BLaER1 treated with 17β-estradiol and CSF1 and Interleukin-3, amounts not matched to agents 10 nM and 100 nM (cell line): Measurements from ENCODE around the gene PAX3.

Experiments
- H3K27ac ChIP-seq, 11 experiments: shearing (Covaris generic); formaldehyde crosslinking; 2 replicates each; pipeline ENCODE4 v1.8.1; 2022
- H3K27me3 ChIP-seq, 11 experiments: shearing (Covaris generic); formaldehyde crosslinking; 2 replicates each; pipeline ENCODE4 v1.8.1; 2022
- H3K36me3 ChIP-seq, 11 experiments: shearing (Covaris generic); formaldehyde crosslinking; 2 replicates each; pipeline ENCODE4 v1.8.1; 2022
- H3K4me1 ChIP-seq, 10 experiments: shearing (Covaris generic); formaldehyde crosslinking; 2 replicates each; pipeline ENCODE4 v1.8.1; 2022
- H3K4me2 ChIP-seq, 11 experiments: shearing (Covaris generic); formaldehyde crosslinking; 2 replicates each; pipeline ENCODE4 v1.8.1; 2022
- H3K4me3 ChIP-seq, 10 experiments: shearing (Covaris generic); formaldehyde crosslinking; 2 replicates each; pipeline ENCODE4 v1.8.1; 2022
- H3K9ac ChIP-seq, 11 experiments: shearing (Covaris generic); formaldehyde crosslinking; 2 replicates each; pipeline ENCODE4 v1.8.1; 2022
- H3K9me3 ChIP-seq, 11 experiments: shearing (Covaris generic); formaldehyde crosslinking; replicated peaks in 1 of 11; 2 replicates each; pipeline ENCODE4 v1.8.1; 2022
- H4K20me1 ChIP-seq, 11 experiments: shearing (Covaris generic); formaldehyde crosslinking; 2 replicates each; pipeline ENCODE4 v1.8.1; 2022
- Cebpa-rat ChIP-seq, 11 experiments: shearing (Covaris generic); IDR thresholded peaks; 2 replicates each; pipeline ENCODE4 v1.8.1; 2022

PAX3 gene

GRCh38 chr2:222306393-222307142, 7.8 kb upstream of the PAX3 start:
- Histone ChIP-seq H4K20me1 (peaks cover 0 to 29% (median 11%) of the 10 kb centered on the region in 11 experiments; a peak in 11 of 22 replicates), H3K27ac (peak overlapping the region in 5 of 11 experiments; percentile 21 to 49 (median 38); a peak in 8 of 22 replicates), H3K36me3 (no peaks in the 10 kb centered on the region), H3K4me3 (peak overlapping the region; percentile 58 to 74 (median 62)), H3K9ac (peak overlapping the region in 10 of 11 experiments; percentile 44 to 72 (median 63); a peak in 16 of 22 replicates), H3K9me3 (peaks cover 7 to 56% (median 45%) of the 10 kb centered on the region in 11 experiments), H3K4me1 (peaks cover 17 to 32% (median 29%) of the 10 kb centered on the region in 10 experiments), H3K4me2 (peak overlapping the region; percentile 77 to 99 (median 96)), H3K27me3 (peaks cover 92 to 100% (median 100%) of the 10 kb centered on the region in 11 experiments)
- no peak for TF ChIP-seq Cebpa-rat (IDR thresholded peaks at IDR 0.05)

- H3K4me1 ChIP-seq, result peaks cover 17 to 32% (median 29%) of the 10 kb centered on the region in 10 experiments
- peaks cover 11 to 56% (median 48%) of the 10 kb centered on the region in 11 experiments; a peak in 20 of 22 replicates for H3K9me3 ChIP-seq
- peaks cover 0 to 29% (median 11%) of the 10 kb centered on the region in 11 experiments; a peak in 12 of 22 replicates for H4K20me1 ChIP-seq
- H3K27me3 ChIP-seq, result peaks cover 92 to 100% (median 100%) of the 10 kb centered on the region in 11 experiments
- H3K4me3 ChIP-seq, result peak overlapping the region; percentile 58 to 74 (median 62)
- TF ChIP-seq Cebpa-rat (IDR thresholded peaks at IDR 0.05), result no peak
- peak overlapping the region in 9 of 11 experiments; percentile 7 to 49 (median 35); a peak in 10 of 22 replicates for H3K27ac ChIP-seq
- peak overlapping the region; percentile 44 to 72 (median 61); a peak in 21 of 22 replicates for H3K9ac ChIP-seq
- H3K4me2 ChIP-seq, result peak overlapping the region; percentile 77 to 99 (median 96)
- H3K36me3 ChIP-seq, result no peaks in the 10 kb centered on the region
Measured at GRCh38 chr2:222305516-222306392, 7.0 kb upstream of the PAX3 start.

- TF ChIP-seq Cebpa-rat (IDR thresholded peaks at IDR 0.05), result no peak
- H4K20me1 ChIP-seq, result peaks cover 0 to 29% (median 11%) of the 10 kb centered on the region in 11 experiments; a peak in 11 of 22 replicates
- H3K9ac ChIP-seq, result peak overlapping the region; percentile 44 to 72 (median 61); a peak in 16 of 22 replicates
- peaks cover 92 to 100% (median 100%) of the 10 kb centered on the region in 11 experiments for H3K27me3 ChIP-seq
- H3K4me3 ChIP-seq, result peak overlapping the region; percentile 58 to 74 (median 62)
- H3K36me3 ChIP-seq, result no peaks in the 10 kb centered on the region
- peak overlapping the region; percentile 77 to 99 (median 96) for H3K4me2 ChIP-seq
- peak overlapping the region in 4 of 11 experiments; percentile 7 to 49 (median 48); a peak in 7 of 22 replicates for H3K27ac ChIP-seq
- peaks cover 13 to 64% (median 56%) of the 10 kb centered on the region in 11 experiments; a peak in 20 of 22 replicates for H3K9me3 ChIP-seq
- peaks cover 17 to 32% (median 29%) of the 10 kb centered on the region in 10 experiments for H3K4me1 ChIP-seq
Measured at GRCh38 chr2:222304737-222305515, 6.1 kb upstream of the PAX3 start.

- no peaks in the 10 kb centered on the region for H3K36me3 ChIP-seq
- H3K27ac ChIP-seq, result peak overlapping the region in 3 of 11 experiments; percentile 4 to 49 (median 12); a peak in 3 of 22 replicates
- peaks cover 92 to 100% (median 100%) of the 10 kb centered on the region in 11 experiments for H3K27me3 ChIP-seq
- TF ChIP-seq Cebpa-rat (IDR thresholded peaks at IDR 0.05), result no peak
- H3K4me2 ChIP-seq, result peak overlapping the region; percentile 77 to 99 (median 96)
- H3K9me3 ChIP-seq, result peaks cover 19 to 72% (median 64%) of the 10 kb centered on the region in 11 experiments
- peak overlapping the region in 4 of 11 experiments; percentile 14 to 72 (median 70); a peak in 7 of 22 replicates for H3K9ac ChIP-seq
- peaks cover 12 to 32% (median 29%) of the 10 kb centered on the region in 10 experiments for H3K4me1 ChIP-seq
- peak overlapping the region; percentile 58 to 74 (median 62); a peak in 19 of 20 replicates for H3K4me3 ChIP-seq
- H4K20me1 ChIP-seq, result peaks cover 0 to 29% (median 11%) of the 10 kb centered on the region in 11 experiments; a peak in 11 of 22 replicates
Measured at GRCh38 chr2:222303828-222304736, 5.3 kb upstream of the PAX3 start.

- Histone ChIP-seq H4K20me1 (peaks cover 0 to 29% (median 11%) of the 10 kb centered on the region in 11 experiments; a peak in 11 of 22 replicates), H3K27me3 (peaks cover 92 to 100% (median 100%) of the 10 kb centered on the region in 11 experiments), H3K27ac (no peak overlapping the region), H3K4me2 (peak overlapping the region in 6 of 11 experiments; percentile 92 to 98 (median 96); a peak in 8 of 22 replicates), H3K4me3 (peak overlapping the region in 2 of 10 experiments; percentile 58 to 68; a peak in 1 of 20 replicates), H3K9me3 (peaks cover 28 to 75% (median 69%) of the 10 kb centered on the region in 11 experiments), H3K4me1 (peaks cover 12 to 32% (median 29%) of the 10 kb centered on the region in 10 experiments), H3K36me3 (no peaks in the 10 kb centered on the region), H3K9ac (no peak overlapping the region)
- no peak for TF ChIP-seq Cebpa-rat (IDR thresholded peaks at IDR 0.05)
Measured at GRCh38 chr2:222303045-222303827, 4.4 kb upstream of the PAX3 start.

- Histone ChIP-seq H3K36me3 (no peaks in the 10 kb centered on the region), H3K9ac (no peak overlapping the region), H3K4me2 (no peak overlapping the region; a peak in 1 of 22 replicates), H3K9me3 (peaks cover 36 to 76% (median 70%) of the 10 kb centered on the region in 11 experiments), H4K20me1 (peaks cover 0 to 29% (median 11%) of the 10 kb centered on the region in 11 experiments; a peak in 11 of 22 replicates), H3K27ac (no peak overlapping the region), H3K4me3 (no peak overlapping the region), H3K27me3 (peaks cover 92 to 100% (median 100%) of the 10 kb centered on the region in 11 experiments), H3K4me1 (peaks cover 12 to 32% (median 29%) of the 10 kb centered on the region in 10 experiments)
- no peak for TF ChIP-seq Cebpa-rat (IDR thresholded peaks at IDR 0.05)
Measured at GRCh38 chr2:222302178-222303018, 3.6 kb upstream of the PAX3 start.
